NCI-H526 (cell line): Measurements from ENCODE around the gene HOXD12.

Experiments
- DNase-seq, 2 experiments: peaks; one replicate each; lab custom pipeline; 2025; lab: John Stamatoyannopoulos, UW

Gene HOXD12

DNA sequence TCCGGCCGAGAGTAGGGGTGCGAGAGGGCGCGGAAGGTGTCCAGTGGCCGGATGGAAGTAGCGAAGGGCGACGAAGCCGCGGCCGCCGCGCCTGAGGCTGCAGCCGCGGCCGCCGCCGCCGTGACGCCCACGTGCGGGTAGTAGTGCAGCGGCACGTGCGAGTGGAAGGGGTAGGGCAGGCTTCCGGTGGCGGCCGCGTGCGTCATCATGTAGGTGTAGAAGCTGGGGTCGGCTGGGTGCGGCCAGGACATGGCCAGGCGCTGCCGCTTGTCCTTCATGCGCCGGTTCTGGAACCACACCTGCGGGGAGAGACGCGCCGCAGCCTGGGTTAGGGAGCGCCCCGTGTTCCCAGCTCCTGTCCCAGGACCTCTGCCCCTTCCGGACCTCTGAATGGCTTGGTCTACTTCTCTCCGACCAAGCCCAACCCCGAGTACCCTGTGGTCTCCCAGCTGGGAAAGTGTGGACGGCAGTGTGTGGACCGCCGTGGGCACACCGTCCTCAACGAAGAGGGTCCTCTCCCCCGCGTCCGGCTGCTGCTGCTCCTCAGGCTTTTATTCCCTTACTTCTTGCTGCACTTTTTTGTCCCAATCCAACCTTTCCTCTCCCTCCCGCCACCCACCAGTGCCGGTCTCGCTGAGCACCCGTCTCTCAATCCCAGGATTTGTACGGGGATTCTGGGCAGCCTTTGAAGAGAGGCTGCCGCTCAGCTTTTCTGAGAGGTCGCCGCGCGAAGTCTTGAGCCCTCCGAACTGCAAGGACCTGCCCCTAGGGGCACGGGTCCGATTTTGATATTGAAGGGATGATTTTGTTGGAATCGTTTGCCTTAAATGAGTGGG is 18.8 kb upstream of the HOXD12 start:
- no peak for DNase-seq

DNA sequence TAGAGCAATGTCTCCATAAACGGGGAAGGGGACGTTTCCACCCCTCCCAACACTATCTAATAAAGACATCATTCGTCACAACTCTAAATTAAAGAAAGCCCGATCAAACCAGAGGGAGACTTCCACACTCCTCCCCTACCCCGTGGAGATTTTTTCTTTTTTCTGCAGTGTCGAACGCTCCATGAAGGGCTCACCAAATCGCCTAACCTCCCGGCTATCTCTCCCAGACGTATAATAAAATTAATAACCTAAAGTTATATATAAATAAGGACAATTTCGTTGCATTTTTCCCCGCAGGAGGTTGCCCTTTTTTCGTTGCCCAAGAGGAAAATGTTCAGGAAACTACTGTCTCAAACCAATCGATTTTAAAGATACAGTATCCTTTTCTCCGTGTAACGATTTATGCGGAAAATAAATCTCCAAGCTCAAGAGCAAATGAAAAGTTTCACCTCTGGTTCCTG is 18.2 kb upstream of the HOXD12 start:
- no peak for DNase-seq

DNA sequence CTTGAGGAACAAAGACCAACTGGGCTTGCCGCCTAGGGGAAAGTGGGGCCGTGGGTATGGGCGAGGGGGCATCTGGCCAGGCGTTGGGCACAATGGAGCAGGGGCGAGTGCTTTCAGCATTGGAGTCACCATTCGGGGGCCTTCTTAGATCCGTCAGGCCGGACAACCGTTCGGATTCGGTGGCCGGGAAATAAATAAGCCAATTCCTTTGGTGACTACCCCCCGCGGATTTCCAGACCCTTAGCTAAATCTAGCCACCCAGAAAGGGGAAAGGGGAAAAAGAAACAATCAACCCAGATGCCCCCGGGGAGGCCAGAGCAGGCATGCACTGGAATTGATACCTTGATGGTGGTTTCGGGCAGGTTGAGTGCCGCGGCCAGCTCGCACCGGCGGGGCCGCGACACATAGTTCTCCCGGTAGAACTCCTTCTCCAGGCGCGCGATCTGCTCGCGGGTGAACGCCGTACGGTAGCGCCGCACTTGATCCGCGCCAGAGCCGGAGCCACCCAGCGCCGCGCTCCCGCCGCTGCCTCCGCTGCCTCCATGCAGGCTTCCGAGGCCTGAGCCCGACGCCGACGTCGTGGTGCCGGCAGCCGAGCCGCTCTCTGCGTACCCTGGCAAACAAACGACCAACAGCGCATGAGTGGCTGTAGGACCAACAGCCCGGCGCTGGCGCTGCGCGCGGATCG is 17.6 kb upstream of the HOXD12 start:
- DNase-seq, result no peak

DNA sequence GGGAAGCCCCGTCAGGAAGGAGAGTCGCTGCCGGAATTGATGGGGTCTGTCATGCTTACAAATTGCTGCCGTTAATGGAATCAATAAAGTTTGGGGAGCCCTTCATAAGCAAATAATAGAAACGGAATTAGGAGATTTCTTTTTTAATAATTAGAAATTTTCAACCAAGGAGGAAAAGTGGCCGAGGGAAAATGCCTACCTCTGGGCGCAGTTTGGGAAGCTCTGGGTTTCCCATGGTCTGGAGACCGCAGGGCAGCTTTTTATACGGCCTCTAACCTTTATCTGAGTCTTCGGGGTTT is 17.1 kb upstream of the HOXD12 start:
- DNase-seq, result no peak

DNA sequence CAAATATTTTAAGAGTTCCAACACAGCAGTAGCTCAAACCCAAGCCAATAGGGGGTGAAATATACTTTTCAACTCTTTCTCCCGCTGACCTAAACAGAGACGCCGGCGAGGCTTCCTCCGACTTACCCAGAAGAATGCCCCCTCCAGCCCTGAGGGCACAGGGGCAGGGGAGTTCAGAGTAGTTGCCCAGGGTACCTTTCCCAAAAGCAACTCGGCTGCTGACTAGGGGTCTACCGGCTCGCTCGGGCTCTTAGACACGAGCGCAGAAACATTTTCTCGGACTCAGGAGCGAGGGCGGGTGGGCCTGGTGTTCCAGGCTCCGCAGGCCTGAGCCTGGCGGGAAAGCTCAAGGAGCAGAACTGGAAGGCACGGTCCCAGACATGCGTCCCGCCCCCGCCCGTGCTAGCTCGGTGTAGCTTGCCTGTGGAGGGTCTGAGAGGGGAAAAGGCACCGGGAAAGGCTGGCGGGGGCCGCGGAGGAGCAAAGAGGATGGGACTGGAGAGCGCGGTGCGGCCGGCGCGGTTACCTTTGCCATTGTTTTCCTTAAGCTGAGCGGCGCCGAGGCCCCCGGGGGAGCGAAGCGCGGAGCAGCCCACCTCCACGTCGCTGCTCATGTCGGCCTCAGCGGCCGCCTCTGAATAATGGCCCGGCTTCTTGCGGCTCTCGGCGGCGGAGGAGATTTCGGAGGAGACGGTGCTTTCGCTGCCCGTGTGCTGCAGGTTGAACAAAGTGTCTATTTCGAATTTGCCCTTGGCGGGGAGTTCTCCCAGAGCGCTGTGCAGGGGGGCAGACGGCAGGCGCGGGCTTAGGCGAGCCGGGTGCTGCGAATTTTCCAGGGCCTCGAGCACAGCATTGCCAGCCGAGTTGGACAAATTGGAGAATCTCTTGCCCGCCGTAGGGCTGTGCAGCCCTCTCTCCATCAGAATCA is 16.5 kb upstream of the HOXD12 start:
- DNase-seq, result no peak

DNA sequence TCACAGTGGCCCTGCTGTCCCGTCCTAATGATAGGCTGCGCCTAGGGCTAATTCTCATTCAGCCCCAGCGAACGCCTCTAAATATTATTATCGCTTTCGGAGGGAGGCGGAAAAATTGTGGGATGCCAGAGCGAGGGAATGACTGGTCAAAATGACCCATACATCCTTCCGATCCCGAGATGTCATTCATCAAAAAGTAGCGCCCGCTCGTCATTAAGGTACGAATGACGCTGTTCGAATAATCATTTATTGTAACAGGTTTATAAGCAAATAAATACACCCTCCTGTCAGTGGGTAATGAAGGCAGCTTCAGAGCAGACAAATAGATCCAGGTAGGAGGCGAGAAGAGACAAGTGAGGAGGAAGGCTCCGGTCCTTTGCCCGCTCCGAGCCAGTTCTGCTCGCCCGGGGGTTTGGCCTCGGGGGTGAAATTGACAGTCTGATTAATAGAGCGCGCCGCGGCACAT is 15.8 kb upstream of the HOXD12 start, which contains the start of gene EVX2:
Gene EVX2, minus strand, starts transcription at position 167 of the 466 bp plus-strand sequence. CDS start 186 bp downstream, outside the sequence.
- no peak for DNase-seq

DNA sequence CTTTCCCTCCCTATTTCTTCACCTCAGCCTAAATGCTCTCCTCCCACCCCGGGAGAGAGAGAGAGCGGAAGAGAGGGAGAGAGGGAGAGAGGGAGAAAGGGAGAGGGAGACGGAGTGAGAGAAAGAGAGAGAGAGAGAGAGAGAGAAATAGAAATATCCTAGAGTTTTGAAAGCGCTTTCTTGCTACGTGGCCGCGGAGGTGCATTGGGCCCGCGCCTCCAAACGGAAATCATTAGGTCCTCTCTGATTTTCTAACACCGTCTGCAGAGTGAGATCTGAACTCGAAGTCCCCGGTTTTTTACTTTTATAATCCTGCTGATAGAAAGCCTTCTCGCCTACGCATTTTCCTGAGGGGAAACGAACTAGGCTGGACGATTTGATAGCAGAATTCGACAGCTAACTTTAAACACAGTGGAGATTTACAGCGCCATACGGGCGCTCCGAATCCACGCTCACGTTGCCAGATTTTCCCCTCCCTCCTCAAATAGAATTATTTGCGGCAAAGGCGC is 14.9 kb upstream of the HOXD12 start:
- DNase-seq, result peak in 1 of 2 experiments; percentile 51

DNA sequence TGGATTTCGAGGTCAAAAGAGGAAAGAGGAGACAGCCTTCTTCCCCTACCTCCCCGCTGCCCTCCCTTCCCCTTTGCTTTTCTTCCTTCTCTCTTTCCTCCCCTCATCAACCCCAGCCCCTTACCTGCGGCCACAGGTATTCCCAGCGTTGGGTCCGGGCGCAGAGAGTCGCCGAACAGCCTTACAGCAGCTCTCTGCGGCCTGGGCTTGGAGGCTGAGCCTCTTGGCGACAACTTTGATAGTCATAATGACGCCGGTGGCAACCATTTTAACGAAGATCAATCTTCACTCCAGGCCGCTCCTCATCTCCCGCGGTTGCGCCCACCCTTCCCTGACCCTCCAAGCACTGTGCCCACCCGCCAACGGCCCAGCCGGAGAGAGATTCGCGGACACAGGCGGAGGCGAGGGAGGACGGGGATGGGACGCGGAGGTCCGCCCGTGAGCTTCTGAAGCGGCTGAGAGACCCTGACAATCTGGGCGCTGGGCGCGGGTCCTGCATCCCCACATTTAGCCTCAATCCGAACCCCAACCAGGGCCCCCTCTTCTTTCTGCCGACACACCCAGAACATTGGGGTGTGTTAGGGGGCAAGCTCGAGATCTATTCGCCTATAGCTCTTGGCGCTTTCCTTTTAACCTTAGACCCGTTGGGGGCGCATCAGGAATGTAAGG is 14.3 kb upstream of the HOXD12 start:
- peak in 1 of 2 experiments; percentile 79 for DNase-seq

DNA sequence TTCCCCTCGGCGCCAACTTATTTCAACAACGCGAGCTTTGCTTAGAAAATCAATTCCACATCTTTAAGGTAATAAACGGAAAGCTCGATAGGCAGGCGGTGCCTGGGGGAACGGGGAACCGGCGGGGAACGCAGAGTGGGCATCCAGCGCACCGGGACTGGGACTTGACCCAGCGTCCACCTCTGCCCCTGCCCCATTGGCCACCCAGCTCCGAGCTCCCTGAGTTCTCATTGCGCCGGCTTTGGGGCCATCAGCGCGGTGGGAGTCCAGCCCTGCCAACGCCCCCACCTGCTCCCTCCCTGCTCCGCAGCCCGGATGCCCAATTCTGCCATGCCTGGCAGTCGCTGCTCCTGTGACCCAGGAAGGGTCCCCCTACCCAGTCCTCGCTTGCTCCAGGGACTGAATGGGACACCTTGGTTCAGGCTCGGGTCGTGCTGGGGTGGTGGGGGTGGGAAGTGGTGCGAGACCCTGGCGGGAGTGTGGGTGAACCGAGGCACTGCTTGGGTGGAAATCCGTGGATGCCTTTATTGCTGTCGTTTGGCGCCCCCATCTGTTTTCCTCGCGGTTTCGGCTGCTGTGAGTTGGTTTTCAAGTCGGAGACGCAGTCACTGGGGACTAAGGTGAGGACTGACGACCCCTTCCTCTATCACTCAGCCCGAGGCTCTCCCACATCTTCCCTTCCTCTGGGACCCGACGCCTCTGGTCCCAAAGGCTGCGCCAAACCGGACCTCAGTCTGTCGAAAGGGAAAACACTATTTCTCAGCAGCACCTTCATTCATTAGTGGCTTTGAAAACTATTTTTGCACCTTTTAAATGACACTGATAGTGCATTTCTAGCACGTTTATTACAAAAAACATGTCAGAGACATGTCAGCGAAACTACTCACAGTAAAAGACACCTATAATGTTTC is 13.5 kb upstream of the HOXD12 start:
- peak; percentile 58 to 88 for DNase-seq

DNA sequence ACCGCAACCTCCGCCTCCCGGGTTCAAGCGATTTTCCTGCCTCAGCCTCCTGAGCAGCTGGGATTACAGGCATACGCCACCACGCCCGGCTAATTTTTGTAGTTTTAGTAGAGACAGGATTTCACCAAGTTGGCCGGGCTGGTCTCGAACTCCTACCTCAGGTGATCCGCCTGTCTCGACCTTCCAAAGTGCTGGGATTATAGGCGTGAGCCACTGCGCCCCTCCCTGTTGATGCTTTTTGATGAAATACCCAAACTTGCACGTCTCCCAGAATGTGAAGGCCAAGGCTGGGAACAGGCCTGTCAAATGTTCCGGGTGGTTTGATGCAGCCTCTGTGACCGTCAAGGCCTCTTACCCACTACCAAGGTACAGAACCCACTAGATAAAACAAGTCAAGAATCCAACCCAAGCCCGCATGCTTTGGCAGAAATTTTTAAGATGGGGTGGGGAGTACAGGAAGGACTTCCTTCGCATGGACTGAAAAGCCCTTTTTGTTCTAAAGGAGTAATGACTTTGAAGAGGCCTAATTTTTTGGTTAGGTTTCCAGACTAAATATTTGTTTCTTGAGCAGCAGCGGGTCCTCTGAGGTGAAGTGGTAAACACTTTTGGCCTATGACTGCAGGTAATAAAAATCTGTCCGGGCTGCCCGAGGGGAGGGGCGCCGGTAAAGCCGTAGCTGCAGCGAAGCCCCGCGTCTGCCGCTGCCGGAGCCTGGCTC is 12.1 kb upstream of the HOXD12 start:
- DNase-seq, result no peak

DNA sequence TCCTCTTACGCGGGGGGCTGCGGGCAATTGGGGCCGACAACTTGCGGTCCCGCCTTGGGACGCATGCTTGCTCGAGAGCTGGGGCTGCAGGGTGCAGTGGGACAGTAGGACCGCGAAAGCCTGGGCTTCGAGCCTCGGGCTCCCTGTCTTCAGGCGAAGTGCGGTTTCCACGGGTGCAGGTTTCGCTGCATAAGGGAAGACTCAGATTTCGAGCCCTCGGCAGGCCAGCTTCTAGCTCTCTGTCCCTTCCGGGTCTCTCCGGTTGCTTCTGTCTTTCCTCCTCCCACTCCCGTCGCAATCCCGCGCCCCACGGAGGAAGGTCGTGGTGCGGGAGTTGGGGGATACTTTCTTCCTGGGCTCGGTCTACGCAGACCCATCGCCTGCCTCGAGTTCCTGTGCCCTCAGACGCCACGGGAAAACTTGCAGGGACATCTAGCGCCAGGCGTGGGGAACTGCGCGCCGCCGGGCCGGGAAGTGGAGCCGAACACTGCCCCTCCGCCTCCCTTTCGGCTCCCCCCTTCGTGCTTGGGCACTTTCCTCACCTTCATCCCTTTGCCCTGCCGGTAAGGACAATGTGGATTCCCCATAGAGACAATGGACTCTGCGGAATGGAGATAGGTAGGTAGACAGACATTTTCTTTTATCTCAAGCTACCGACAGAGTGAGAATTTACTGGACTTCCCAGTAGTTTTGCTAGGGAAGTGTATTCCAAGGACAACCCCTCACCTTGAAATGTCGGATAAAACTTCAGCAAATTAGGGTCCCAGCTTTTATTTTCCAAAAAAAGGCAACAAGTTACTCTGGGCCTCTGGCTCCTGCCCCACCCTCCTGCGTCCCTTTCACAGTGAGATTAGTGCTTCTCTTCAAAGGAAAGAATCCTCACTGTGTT is 11.3 kb upstream of the HOXD12 start:
- DNase-seq, result peak; percentile 48 to 87

DNA sequence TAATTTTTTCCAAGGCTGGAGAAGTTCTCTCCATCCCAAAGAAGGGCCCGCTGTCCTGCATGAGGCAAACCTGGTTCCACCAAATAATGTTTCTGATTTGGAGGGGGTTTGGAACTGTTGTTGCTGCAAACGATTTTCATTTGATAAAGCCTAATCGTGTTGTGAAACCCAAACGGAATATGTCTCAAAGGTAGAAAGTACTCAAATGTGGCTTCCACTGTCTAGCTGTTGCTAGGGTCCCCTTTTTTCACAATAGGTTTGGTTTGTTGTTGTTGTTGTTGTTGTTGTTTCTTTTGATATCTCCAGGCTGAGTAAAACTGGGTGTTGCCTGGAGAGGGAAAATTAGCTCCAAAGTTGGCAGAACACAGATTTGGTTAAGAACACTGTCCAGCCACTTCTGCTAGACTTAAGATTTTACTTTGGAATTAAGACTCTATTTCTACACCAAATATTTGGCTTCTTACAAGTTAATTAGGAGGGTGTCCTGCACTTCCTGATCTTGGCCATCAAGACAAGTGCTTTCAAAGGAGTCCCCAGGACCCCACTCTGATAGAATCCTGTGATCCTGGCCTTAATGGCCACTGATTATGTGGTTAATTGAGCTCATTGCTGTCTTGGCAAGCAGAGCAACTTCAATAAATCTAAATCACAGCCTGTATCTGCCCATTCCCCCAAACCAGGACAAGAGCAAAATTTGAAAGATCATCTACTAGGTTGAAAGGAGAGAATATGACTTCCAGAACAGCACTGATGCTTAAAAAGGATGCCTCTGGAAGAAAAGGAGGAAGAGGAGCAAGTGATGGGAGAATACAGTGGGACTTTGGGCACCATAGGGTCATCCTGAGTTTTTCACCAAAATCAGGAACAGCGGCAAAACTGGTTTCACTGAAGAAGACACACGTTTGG is 10.4 kb upstream of the HOXD12 start:
- no peak for DNase-seq

DNA sequence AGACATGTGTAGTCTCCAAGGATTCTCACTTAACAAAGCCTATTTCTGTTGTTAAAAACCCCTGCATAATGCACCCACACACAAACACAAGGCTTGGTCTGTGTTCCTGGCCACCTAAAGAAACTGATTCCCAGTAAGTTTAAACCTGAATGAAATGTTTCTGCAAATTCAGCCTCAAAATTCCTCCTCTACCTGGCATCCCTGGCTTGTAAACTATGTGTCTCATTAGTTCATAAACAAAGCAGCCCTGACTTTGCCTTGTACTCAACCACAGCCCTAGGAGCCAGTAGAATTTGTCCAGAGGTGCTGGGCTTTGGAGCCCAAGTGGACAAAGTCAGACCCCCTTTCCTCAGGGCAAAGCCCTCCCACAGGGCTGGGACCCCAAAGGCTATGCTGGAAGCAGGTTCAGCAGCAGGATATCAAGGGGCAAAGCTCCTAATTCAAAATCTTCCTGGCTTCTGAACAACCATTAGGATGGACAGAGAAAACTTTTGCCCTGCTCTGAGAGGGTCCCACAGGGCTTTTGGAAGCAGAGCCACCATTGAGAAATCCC is 9.7 kb upstream of the HOXD12 start:
- no peak for DNase-seq

DNA sequence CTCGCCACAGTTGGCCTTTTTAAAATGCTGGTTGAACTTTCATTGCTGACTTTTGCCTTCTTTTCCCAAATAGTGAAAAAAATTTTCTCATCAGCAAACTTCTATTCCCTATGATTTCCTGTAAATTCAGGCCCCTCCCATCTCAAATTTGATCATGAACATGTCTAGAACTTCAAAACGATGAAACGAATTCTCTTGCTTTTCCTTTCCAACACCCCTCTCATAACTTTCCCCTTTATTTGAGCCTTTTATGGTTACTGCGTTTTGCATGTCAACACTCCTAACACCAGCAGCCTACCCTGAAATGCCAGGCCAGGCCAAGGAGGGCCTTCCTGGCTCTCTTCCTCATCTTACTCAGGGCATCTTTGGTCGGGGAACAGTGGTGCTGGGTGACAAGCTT is 8.7 kb upstream of the HOXD12 start:
- DNase-seq, result no peak

DNA sequence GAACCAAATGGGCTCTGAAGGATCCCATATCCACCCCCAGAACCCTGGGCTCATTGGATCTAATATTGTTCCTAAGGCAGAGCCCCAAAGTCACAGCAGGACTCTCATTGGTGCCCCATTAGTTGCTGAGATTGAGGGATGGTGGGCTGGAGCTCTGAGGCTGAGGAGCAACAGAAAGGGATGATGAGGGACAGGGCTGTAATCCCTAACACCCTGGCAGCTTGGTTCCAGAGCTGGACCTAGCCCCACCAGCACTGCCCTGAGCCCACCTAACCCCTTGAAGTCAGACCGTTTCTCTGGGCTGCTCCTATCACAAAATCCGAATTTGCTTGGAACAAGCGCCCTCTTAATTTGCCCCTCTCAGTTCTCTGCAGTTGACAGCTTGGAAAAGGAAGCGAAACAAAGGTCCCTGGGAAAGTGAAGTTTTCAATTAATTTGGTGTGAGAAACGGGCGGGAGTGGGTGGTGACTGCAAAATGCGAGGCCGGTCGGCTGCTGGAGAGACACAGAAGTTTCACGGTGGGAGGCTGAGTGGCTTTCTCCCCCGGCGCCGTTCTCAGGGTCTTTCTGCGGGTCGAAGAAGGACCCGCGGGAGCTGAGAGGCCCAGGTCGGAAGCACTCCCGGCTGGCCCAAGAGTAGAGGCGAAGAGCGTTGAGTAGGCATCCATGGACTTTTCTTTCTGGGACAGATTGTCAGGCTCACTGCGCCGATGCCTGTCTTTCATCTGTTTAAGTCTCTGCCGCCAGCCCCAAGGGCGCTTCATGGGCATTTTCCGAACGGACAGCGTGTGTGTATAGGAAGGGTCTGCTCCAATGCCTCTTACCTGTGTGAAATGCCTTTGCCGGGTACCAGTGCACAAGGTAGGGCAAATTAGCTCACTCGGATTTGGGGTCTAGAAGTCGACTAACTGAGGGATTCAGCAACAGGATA is 8.0 kb upstream of the HOXD12 start:
- DNase-seq, result no peak
